ENCODE results near the gene EIF2S3. TPM values are rescaled to one million over a fixed set of nuclear protein-coding genes. Genes with fewer than 3 reads are reported as not detected.

The EIF2S3 gene
- total RNA-seq, 3 donors from 2014 or later = 95.5 to 150 (median 129) TPM

- no peak overlapping the region for H3K4me3 ChIP-seq
- no peaks in the 10 kb centered on the region for H3K4me1 ChIP-seq
- H3K36me3 ChIP-seq = no peaks in the 10 kb centered on the region
- intact Hi-C loops (cut with DNase I; ENCODE audit: low total_unique reads) = no loop called here
- H3K9me3 ChIP-seq = no peaks in the 10 kb centered on the region
- DNase-seq (ENCODE audit: low spot score in 2 of 2) = no peak
- TF ChIP-seq CTCF (IDR thresholded peaks at IDR 0.05) = no peak
- TF ChIP-seq POLR2A (IDR thresholded peaks at IDR 0.05) = no peak
- no peak for TF ChIP-seq POLR2AphosphoS5 (IDR thresholded peaks at IDR 0.05)
- no peak overlapping the region for H3K27ac ChIP-seq
- H3K27me3 ChIP-seq = peaks cover 0 to 7% of the 10 kb centered on the region in 2 donors
Measured at GRCh38 chrX:24125028-24125612, 70.4 kb downstream of the EIF2S3 start.

Other genes with a start within 250 kb of the EIF2S3 start
- gene APOO, start 147.0 kb upstream of the EIF2S3 start, total RNA-seq = 10 to 100 TPM in 2 of 3 donors, 1 to 10 TPM in 1; 5.8 to 16.7 (median 16.1) TPM
- gene CXorf58, start 146.9 kb upstream of the EIF2S3 start, total RNA-seq = 1 to 10 TPM in 1 of 3 donors, not detected in 2; 1.5 TPM
- 10 to 100 TPM in 2 of 3 donors, 1 to 10 TPM in 1; 6.9 to 16.5 (median 10.4) TPM for gene KLHL15, start 27.8 kb upstream of the EIF2S3 start, total RNA-seq
- gene ZFX, start 94.8 kb downstream of the EIF2S3 start, total RNA-seq = 10 to 100 TPM; 46.9 to 88.4 (median 67.5) TPM

All from breast epithelium (tissue), 4 donors.